GM12878 (cell line): Measurements from ENCODE around the gene TCP1.

Experiments used
- CBX3 ChIP-seq: fragments of 200-600 bp; sonication (generic); IDR thresholded peaks from 2 replicates; pipeline ENCODE4 v1.6.1; 2016; ENCODE audit warnings: low read depth, borderline replicate concordance
- EZH2 ChIP-seq: IDR thresholded peaks from 2 replicates; pipeline ENCODE4 v1.6.1; 2012; ENCODE audit warnings: low read depth, mild to moderate bottlenecking, control low read depth, inconsistent platforms, low read length, borderline replicate concordance; ENCODE audit not compliant: control insufficient read depth
- HDAC2 ChIP-seq: fragments of 200-600 bp; sonication (generic); IDR thresholded peaks from 2 replicates; pipeline ENCODE4 v1.6.1; 2017
- HDAC6 ChIP-seq: fragments of 200-600 bp; sonication (generic); IDR thresholded peaks from one replicate; pipeline ENCODE4 v1.8.0; 2017; ENCODE audit warnings: antibody characterized with exemption; ENCODE audit not compliant: unreplicated experiment
- NFYB ChIP-seq: IDR thresholded peaks from 2 replicates; pipeline ENCODE4 v1.6.1; 2011; ENCODE audit warnings: low read depth, mild to moderate bottlenecking, low read length, improper control_type of control experiment, moderate library complexity; ENCODE audit not compliant: insufficient read depth
- RB1 ChIP-seq: fragments of 450-650 bp; formaldehyde crosslinking; IDR thresholded peaks from 2 replicates; pipeline ENCODE4 v1.6.1; 2017; ENCODE audit warnings: mild to moderate bottlenecking, borderline replicate concordance
- SP1 ChIP-seq: IDR thresholded peaks from one replicate; pipeline ENCODE4 v1.6.1; 2011; ENCODE audit warnings: low read depth, low read length
- TF ChIP-seq, protein P1 (sequence below): fragments of 450-650 bp; conservative IDR thresholded peaks from 2 replicates; pipeline ENCODE4 v1.6.1; 2017; ENCODE audit warnings: mild to moderate bottlenecking, moderate library complexity
- TF ChIP-seq, protein P2 (sequence below): IDR thresholded peaks from 2 replicates; pipeline ENCODE4 v1.6.1; 2012; ENCODE audit warnings: improper control_type of control experiment, low read depth, low read length; ENCODE audit not compliant: insufficient replicate concordance

DNA sequence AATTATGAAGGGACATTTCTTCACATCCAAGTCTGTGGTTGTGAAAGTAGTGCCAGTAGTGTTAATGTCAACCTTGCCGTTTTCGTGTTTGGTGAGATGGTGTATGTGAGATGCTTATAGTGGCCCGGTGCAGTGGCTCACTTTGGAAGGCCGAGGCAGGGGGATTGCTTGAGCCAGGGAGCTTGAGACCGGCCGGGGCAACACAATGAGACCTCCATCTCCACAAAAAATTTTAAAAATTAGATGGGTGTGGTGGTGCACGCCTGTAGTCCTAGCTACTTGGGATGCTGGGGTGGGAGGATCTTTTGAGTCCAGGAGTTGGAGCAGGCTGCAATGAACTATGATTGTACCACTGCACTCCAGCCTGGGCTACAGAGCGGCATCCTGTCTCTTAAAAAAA lies 48.1 kb upstream of the TCP1 start:
- TF ChIP-seq NFYB = no peak
- TF ChIP-seq HDAC2 = no peak
- TF ChIP-seq, protein P1, sequence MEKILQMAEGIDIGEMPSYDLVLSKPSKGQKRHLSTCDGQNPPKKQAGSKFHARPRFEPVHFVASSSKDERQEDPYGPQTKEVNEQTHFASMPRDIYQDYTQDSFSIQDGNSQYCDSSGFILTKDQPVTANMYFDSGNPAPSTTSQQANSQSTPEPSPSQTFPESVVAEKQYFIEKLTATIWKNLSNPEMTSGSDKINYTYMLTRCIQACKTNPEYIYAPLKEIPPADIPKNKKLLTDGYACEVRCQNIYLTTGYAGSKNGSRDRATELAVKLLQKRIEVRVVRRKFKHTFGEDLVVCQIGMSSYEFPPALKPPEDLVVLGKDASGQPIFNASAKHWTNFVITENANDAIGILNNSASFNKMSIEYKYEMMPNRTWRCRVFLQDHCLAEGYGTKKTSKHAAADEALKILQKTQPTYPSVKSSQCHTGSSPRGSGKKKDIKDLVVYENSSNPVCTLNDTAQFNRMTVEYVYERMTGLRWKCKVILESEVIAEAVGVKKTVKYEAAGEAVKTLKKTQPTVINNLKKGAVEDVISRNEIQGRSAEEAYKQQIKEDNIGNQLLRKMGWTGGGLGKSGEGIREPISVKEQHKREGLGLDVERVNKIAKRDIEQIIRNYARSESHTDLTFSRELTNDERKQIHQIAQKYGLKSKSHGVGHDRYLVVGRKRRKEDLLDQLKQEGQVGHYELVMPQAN = no peak
- TF ChIP-seq HDAC6 = no peak
- TF ChIP-seq, protein P2, sequence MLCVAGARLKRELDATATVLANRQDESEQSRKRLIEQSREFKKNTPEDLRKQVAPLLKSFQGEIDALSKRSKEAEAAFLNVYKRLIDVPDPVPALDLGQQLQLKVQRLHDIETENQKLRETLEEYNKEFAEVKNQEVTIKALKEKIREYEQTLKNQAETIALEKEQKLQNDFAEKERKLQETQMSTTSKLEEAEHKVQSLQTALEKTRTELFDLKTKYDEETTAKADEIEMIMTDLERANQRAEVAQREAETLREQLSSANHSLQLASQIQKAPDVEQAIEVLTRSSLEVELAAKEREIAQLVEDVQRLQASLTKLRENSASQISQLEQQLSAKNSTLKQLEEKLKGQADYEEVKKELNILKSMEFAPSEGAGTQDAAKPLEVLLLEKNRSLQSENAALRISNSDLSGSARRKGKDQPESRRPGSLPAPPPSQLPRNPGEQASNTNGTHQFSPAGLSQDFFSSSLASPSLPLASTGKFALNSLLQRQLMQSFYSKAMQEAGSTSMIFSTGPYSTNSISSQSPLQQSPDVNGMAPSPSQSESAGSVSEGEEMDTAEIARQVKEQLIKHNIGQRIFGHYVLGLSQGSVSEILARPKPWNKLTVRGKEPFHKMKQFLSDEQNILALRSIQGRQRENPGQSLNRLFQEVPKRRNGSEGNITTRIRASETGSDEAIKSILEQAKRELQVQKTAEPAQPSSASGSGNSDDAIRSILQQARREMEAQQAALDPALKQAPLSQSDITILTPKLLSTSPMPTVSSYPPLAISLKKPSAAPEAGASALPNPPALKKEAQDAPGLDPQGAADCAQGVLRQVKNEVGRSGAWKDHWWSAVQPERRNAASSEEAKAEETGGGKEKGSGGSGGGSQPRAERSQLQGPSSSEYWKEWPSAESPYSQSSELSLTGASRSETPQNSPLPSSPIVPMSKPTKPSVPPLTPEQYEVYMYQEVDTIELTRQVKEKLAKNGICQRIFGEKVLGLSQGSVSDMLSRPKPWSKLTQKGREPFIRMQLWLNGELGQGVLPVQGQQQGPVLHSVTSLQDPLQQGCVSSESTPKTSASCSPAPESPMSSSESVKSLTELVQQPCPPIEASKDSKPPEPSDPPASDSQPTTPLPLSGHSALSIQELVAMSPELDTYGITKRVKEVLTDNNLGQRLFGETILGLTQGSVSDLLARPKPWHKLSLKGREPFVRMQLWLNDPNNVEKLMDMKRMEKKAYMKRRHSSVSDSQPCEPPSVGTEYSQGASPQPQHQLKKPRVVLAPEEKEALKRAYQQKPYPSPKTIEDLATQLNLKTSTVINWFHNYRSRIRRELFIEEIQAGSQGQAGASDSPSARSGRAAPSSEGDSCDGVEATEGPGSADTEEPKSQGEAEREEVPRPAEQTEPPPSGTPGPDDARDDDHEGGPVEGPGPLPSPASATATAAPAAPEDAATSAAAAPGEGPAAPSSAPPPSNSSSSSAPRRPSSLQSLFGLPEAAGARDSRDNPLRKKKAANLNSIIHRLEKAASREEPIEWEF = no peak
- no peak for TF ChIP-seq CBX3
- no peak for TF ChIP-seq EZH2
- TF ChIP-seq RB1 = no peak
- TF ChIP-seq SP1 = no peak
